H54 (cell line): Measurements from ENCODE around the gene ITGB2.

Source experiments
- DNase-seq: peaks from one replicate; pipeline ENCODE4 v3.0.0; 2011; ENCODE audit warnings: low spot score, mixed read lengths; ENCODE audit not compliant: insufficient read length
- FAIRE-seq: peaks from 3 replicates; lab custom pipeline; 2011; peaks lifted over from hg19 to GRCh38; lab: Jason Lieb, UNC
- POLR2A ChIP-seq: IDR thresholded peaks from 2 replicates; pipeline ENCODE4 v1.6.1; 2011; ENCODE audit warnings: low read depth, mild to moderate bottlenecking, low read length

The ITGB2 gene

DNA sequence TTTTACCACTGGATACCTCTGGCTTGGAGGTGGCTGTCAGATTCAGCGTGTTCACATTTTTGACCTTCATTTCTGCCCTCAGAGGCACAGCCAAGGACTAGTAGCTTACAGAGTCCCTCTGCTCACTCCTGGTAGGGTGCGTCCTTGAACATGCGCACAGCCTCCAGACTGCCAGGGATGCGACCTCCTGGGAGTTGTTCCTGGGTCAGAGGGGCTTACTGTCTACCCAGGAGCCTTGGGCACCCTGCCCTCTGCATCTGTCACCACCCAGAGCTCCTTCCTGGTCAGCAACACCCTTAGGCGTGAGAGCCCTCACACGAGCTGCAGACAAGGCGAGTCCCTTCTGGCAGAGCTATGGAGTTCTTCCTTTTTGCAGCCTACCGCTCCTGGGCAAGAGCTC lies 20.9 kb upstream of the ITGB2 start:
- DNase-seq, result no peak
- no peak for TF ChIP-seq POLR2A
- FAIRE-seq, result no peak

DNA sequence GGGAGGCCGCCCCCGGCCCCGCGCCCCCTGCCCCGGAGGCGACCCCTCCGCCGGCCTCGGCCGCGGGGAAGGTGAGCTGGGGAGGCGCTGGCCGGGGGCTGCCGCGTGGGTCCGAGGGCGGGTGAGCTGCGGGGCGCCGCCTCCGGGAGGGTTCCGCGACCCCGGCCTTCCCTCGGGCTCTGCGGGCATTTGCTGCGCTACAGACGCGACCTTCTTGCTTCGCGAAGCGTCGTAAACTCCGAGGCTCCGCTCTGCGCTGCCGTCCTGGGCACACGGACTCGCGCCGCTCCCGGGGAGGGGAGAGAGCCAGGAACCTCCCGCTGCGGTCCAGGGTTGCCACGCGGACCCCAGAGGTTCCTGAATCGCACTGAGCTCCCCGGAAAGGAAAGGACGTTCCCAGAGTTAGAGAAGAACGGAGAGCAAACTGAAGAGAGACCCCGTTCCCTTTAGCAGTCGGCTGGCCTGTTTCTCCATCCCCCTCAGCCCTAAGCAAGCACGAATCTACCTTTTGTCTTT lies 19.5 kb upstream of the ITGB2 start:
- FAIRE-seq (no peak), DNase-seq (peak; percentile 68)
- no peak; the same call in 1 of the 2 replicates for TF ChIP-seq POLR2A

DNA sequence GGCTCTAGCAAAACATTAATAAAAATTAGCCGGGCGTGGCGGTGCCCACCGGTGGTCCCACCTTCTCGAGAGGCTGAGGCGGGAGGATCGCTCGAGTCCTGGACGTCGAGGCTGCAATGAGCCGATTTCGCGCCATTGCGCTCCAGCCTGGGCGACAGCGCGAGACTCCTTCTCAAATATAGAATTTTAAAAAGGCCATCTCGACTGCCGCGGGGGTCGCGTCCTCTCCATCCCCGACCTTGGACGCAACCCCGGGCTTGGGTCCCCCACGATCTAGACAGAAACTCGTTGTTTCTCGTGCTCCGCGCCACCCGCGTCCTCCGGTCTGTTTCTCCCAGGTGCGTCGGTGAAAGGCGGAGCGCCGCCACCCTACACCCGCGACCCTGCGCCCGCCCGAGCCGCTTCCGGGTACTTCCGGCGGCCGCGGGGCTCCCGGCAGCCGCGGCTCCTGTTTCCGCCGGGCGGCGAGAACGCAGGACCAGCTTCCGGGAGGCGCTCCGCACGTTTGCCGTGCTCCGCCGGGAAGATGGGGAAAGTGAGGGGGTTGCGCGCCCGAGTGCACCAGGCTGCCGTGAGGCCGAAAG lies 18.9 kb upstream of the ITGB2 start, which contains the start of gene SLX9:
Gene SLX9 (plus strand): TSS at position 498 of the 584 bp plus-strand sequence. CDS start 29 bp downstream, at position 527.
- peak; percentile 94 for DNase-seq
- peak; percentile 80 for TF ChIP-seq POLR2A
- no peak for FAIRE-seq

DNA sequence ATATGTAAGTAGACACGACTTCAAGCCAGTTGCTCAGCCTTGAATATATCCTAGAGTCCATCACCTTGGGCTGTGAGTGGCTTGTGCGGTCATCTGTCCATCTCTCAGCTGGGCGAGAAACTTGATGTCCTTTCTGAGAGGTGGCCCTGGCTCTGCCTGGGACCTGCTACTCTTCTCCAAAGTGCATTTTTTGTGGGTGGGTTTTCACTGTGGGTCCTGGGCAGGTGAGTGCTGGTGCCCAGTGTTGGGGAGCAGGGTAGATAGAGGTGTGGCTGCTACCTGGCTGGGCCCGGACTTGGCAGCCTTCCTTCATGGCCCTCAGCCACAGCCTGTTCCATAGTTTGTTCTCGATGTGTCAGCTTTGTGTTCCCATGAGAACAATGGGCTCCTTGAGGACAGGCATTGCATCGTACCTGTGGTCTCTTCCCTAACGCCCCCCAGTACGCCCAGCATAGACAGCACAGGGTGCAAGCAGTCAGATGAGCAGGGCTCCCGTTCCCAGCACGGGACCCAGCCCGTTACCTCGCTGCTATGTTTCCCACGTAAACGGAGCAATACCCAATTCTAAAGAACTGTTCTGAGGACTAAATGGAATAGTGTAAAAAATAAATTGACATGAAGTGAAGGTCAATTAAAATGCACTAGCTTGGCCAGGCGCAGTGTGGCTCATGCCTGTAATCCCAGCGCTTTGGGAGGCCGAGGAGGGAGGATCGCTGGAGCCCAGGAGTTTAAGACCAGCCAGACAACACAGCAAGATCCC lies 18.3 kb upstream of the ITGB2 start:
- no peak for FAIRE-seq
- DNase-seq, result no peak
- TF ChIP-seq POLR2A, result no peak

DNA sequence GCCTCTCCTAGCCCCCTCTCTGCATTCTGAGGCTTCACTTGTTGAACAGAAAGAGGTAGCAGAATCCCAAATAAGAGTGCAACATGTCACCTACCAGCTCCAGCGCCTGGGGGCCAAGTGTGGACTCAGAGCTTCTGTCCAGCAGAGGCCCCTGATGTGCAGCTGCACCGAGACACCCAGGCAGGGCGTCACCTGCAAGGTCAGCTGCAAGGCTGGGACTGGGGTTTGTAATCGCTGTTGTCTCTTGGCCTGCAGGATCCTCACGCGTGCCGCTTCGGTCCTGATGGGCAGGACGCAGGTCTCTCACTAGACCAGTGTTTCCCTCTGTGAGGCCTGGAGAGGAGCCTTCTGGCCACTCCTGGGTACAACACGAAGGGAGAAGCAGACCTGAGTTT lies 14.8 kb upstream of the ITGB2 start:
- no peak for TF ChIP-seq POLR2A
- FAIRE-seq (no peak), DNase-seq (no peak)

DNA sequence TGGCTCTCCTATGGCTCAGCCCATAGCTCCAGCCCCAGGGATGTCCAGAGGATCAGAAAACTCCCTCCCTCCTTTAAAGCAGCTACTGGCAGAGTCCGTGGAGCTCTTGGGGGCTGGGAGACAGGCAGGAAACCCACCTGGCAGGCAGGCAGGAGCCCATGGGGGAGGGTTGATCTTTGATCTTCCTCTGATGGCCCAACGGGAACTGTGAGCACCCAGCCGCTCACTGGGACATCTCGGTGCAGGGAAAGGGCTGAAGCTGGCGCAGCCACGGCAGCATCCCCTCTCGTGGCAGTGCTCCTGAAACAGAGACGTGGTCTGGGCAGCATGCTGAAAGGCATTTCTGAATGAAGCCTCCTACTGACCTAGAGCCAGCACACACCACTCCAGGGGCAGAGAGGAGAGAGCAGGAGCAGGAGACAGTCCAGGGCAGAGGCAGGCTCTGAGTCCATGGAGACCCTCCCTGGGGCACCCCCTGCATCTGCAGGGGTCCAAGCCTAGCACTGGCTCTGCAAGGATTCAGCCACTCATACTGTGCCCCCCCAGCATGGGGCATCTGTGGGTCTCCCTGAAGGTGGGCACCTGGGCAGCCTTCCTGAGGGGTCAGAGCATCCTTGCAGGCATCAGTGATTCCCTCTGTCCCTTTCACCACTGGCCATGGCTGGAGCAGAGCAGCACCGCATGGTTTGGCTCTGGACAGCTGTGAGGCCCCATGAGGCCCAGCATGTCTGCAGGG lies 14.3 kb upstream of the ITGB2 start:
- DNase-seq (no peak), FAIRE-seq (no peak)
- no peak for TF ChIP-seq POLR2A

DNA sequence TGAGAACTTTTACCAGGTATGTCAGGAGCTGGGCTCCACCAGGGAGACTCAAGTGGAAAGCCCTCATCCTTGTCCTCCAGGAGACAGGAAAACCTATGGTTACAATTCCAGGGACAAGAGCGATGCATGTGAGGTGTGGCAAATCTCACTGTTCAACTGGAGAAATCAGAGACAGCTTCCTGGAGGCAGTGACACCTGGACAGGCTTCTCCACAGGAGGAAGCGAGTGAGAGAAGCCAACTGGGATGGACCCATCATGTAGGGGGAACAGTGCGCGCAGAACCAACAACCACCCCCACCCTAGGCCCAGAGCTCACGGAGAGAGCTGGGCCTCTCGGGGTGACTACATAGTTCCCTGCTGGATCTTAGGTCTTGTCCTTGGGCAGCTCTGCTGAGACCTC lies 13.6 kb upstream of the ITGB2 start:
- DNase-seq (no peak), FAIRE-seq (no peak)
- TF ChIP-seq POLR2A, result no peak

DNA sequence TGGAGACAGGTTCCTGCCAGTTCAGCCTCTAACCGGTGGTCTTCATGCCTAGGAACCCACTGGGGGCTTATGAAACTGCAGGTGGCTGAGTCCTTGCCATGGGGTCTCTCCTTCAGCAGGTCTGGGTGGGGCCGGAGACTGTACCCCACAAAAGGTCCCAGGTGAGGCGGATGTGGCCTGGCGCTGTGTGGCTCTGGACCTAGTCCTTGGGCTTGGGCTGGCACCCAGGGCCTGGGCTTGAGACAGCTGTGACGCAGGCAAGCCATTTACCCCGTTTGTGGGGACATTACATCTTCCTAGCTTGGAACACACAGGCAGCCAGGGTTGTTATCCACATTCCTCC lies 13.2 kb upstream of the ITGB2 start:
- FAIRE-seq, result no peak
- TF ChIP-seq POLR2A, result no peak
- no peak for DNase-seq

DNA sequence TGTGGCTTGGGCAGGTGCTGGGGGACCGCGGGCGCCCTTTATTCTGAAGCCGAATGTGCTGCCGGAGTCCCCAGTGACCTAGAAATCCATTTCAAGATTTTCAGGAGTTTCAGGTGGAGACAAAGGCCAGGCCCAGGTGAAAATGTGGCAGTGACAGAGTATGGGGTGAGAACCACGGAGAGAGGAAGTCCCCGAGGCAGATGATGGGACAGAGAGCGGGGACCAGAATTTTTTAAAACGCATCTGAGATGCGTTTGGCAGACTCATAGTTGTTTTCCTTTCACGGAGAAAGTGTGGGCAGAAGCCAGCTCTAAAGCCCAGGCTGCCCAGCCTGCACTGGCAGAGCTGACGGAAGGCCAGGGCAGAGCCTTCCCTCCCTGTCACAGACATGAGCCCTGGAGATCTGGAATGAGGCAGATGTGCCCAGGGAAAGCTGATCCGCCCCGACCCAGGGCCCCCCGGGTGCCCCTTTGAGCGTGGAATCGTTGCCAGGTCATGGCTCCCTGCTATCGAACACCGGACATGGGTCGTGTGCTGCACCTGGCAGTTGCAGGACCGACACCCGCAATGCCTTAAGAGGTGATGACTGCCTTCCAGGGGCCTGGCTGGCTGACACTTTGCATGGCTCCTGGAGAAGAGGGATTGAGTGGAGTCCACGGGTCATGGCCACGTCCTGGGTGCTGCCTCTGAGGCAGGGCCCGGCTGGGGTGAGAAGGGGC lies 12.7 kb upstream of the ITGB2 start:
- no peak for DNase-seq
- FAIRE-seq, result no peak
- TF ChIP-seq POLR2A, result no peak

DNA sequence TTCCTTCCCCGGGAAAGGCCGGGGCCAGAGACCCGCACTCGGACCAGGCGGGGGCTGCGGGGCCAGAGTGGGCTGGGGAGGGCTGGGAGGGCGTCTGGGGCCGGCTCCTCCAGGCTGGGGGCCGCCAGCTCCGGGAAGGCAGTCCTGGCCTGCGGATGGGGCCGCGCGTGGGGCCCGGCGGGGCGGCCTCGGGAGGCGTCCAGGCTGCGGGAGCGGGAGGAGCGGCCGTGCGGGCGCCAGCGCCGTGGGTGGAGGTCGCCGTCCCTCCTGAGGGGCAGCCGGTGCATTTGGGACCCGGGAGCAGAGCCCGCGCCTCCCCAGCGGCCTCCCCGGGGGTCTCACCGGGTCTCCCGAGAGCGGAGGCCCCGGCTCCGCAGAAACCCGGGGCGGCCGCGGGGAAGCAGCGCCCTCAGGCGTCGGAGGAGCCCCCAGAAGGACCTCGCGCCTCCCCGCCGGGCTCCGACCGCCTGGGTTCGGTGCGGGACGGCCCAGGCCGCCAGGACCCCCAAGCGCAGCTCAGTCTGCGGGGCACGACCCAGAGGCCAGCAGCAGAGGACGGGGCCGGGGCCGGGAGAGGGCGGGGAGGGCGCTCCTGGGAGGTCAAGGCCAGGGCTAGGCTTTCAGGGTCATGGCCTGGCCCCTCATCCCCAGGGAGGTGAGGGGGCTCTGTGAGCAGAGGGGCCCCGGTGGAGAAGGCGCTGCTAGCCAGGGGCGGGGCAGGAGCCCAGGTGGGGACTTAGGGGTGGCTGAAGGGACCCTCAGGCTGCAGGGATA lies 11.9 kb upstream of the ITGB2 start:
- FAIRE-seq (no peak), DNase-seq (no peak)
- TF ChIP-seq POLR2A, result no peak

DNA sequence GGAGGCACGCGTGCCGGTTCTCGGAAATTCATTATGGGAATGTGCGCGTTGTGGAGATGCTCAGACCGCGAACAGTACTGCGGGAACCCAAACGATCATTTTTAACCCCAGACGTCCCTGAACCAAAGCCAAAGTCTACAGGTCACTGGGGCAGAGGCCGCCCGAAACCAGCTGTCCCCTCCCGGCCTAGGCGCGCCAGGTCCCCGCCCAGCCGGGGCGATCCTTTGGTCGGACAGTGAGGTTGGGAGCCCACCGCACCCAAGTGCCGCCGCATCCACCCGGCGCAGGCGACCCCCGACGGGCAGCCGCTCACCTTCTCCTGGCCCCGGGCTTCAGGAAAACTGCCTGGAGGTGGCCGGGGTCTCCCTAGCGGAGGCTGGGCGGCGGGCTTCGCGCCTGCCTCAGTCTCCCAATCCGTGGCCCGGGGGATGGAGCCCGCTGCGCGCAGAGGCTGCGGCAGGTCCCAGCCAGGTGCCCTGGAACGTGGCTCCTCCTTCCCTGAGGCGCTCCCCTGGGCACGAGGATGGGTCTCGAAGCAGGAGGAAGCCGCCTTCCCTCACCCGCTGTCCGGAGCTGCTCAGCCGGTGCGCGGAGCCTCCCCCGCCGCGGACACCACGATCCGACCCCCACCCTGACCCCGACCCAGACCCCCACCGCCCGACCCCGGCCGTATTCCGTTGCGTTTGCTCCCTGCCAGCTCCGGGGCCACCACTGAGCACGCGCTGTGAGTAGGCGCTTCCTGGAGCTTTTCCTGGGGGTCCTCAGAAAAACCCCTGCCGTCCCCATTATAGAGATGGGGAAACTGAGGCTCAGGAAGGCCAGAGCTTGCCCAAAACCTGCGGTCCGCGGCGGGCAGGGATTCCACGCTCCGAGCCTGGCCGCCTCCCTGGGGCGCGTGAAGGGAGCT lies 11.1 kb upstream of the ITGB2 start:
- no peak for TF ChIP-seq POLR2A
- DNase-seq (no peak), FAIRE-seq (no peak)

DNA sequence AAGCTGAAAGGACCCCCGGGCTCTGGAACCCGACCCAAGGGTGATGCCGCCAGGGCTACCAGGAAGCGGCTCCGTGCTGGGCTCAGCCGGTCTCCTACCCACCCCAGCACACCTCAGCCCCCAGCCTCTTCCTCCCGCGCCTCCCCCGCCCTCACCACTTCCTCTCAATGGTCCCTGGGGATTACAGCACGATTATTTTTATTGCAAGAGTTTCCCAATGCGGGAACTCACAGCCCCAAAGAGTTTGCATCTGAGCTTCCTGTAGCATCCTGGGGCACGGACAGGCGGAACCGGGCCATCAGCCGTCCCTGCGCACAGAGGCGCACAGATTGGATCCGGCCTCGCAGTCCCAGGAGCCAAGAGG lies 10.4 kb upstream of the ITGB2 start:
- no peak for TF ChIP-seq POLR2A
- no peak for FAIRE-seq
- peak; percentile 61 for DNase-seq
